DMS153 treated with DMSO at 0.1 percent for 48 hours (cell line): Measurements from ENCODE around the gene DDX41.
"Not testable (repeated sequence)": the region's sequence is repeated elsewhere in the genome, so short reads cannot be mapped to it uniquely, and the experiment has no call there.

Experiments used
- DNase-seq: peaks from one replicate; lab custom pipeline; 2025; ENCODE audit not compliant: unreplicated experiment; lab: John Stamatoyannopoulos, UW

The DDX41 gene

GRCh38 chr5:177537389-177538361 lies 20.9 kb upstream of the DDX41 start:
- DNase-seq = no peak

DNA sequence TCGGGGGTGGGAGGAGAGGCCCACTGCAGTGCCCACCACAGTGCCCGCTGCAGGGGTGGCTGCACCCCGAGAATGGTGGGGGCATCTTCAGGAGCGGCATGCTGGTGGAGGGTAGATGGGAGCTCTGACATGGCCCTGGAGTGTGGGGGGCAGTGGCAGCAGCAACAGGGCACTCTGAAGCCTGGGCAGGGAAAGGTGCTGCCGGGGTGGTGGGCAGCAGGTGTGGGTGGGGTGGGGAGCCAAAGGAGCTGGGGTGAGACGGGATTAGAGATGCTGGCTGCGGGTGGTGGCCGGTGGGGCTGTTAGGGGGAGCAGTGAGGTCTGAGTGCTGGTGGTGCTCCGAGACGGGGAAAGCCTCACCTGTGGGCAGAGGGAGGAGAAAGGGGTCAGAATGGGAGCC lies 19.6 kb upstream of the DDX41 start:
- no peak for DNase-seq

DNA sequence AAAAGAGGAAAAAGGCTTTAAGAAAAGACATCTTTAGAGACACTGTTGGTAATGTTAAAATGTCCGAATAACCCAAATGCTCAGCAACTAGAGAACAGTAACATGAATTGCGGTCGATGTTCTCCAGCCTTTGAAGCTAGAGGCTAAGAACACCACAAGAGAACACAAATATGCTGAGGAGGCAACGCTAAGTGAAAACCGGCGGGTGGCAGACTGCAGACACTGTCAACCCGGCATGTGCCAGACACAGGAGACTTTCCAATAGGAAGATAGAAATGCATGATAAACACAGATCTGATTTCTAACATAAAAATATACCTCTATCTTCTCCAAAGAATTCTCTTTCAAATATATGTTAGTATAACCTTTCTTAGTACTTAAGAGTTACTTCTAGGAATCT lies 18.4 kb upstream of the DDX41 start:
- no peak for DNase-seq

- not testable (repeated sequence) for DNase-seq
Measured at GRCh38 chr5:177534433-177534832, 17.7 kb upstream of the DDX41 start.

GRCh38 chr5:177531209-177531940 lies 14.6 kb upstream of the DDX41 start:
- no peak for DNase-seq

DNA sequence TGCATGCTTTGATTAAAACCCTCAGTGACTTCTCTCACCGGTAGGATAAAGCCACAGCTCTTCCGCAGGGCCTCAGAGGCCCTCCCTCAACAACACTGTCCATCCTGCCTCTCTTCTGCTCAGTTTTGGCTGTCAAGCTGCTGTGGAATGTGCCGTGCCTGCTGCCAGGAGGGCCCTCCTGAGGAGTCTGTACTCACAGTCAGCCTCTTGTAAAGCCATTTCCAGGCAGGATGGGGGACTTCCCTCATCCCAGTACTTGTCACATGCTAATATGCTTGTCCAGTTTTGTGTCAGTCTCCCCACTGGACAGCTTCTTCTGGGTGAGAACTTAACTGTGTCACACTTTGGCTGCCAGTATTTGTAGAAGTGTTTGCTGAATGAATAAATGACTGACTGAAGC lies 13.9 kb upstream of the DDX41 start:
- DNase-seq = no peak

DNA sequence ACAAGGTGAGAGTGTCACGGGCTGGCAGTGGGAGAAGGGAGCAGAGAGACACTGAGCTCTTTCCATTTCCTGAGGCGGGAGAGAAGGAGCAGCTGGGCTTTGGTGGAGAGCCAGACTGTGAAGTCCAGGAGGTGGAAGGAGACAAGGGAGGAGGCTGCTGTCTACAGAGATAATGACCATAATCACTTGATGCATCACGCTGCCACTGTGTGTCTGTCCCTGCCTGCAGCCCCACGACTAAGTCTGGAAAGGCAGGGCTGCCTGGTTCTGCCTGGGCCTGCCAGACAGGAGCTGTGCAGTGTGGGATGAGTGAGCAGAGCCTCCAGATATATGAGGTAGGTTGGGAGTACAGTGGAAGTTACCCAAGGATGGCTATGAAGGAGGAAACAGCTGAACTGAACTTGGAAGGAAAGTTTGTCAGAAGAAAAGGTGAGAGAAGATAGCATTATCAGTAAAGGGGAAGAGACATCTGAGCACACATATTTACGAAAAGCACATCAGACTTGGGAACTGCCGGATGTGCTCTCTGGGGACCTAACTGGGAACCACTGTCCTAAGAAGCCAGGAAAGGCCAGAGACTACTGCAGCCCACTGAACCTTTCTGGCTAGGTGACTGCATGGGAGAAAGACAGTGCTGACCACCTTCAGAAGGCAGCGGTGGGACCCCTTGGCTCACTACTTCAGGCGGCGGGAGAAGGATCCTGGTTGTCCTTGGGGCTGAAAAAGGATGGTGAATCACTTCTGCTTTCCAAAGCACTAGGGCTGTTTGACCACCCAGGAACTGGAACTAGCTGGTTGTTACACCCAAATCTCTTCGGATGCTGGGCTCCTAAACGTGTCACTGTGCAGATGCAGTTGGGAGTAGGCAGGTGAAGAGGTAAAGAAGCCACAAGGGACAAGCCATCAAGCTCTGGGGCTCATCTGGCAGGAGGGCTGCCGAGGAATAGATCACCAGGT lies 12.8 kb upstream of the DDX41 start:
- no peak for DNase-seq

DNA sequence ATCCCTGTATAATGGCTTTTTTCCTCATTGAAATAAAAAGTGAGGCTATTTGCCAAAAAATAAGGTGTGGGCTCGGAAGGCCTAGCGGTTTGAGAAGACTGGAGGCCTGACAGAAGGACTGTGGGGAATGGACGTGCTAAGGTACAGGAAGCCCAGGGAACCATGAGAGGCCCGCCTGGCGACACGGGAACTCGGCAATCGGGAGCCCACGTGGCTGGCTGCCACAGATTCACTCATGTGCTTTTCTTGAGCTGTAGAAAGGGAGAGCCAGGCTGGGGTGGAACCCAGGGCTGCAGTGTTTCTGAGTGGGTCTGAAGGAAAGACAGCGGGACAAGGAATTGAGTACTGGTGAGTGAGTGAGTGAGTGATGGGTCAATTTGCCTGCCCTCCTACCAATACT lies 11.9 kb upstream of the DDX41 start:
- DNase-seq = no peak

- no peak for DNase-seq
Measured at GRCh38 chr5:177527595-177527994, 10.8 kb upstream of the DDX41 start.

- no peak for DNase-seq
Measured at GRCh38 chr5:177526791-177527190, 10.0 kb upstream of the DDX41 start.

- no peak for DNase-seq
Measured at GRCh38 chr5:177526191-177526590, 9.4 kb upstream of the DDX41 start.

GRCh38 chr5:177524941-177525655 lies 8.3 kb upstream of the DDX41 start:
- DNase-seq = no peak

- DNase-seq = no peak
Measured at GRCh38 chr5:177524539-177524900, 7.8 kb upstream of the DDX41 start.

DNA sequence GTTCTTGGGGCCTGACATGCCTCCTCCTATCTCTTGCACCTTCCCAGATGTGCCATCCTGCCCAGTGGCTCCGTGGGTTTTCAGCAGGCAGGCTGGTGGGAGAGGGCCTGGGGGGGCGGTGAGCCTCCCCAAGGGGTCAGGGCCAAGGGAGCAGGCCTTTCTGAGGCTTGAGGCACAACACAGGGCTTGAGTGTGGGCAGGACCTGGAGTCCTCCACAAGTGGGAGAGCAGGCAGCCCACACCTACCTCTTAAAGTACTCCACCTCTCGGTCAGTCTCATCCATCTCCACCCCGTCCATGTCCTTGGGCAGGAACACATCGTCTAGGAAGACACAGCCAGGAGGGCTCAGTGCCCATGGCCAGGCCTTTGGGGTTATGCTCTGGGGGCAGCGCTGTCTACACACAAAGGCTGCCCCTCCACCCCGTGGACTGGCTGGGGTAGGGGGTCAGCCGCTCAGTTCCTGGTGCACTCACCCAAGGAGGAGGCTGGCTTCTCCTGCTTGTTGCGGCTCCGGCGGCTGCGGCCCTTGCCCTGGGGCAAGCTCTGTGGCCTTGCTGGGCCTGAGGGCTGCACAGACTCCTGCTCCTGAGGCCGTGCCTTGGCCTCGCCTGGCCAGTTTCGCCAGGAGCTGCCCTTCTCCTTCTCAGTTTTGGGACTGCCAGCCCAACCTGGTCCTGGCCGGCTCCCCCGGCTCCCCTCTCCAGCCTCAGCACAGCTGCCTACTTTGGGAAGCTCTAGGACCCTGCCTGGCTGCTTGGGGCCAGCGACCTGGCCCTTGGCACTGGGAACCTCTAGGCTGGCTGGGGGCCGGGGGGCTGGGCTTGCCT lies 7.2 kb upstream of the DDX41 start:
- no peak for DNase-seq

DNA sequence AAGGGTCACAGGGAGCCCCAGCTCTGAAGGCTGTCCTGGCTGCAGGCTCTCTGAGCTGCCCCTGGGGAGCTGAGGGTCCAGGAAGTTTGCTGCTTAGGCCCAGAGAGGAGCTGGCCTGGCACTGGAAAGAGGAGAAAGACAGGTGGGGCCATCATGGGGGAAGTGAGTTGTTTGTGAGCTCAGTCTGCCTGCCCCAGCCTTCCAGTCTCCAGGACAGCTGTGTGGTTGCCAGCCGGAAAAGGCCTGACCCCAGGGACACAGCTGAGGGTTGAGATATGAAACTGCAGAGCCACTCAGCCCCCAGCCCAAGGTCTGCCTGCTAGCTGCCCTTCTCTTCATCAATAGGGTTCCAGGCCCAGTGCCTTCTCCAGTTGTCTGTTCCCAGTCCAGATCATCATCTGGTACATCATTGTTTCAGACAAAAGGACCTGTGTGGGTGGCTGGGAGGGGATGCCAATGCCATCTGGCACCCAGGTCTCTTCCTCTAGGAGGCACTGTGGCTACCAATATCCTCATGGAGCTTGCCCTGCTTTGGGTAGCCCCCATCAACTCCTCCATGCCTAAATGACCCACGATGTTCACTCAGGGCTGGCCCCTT lies 4.3 kb upstream of the DDX41 start:
- DNase-seq = no peak

GRCh38 chr5:177520271-177520670 lies 3.5 kb upstream of the DDX41 start:
- no peak for DNase-seq

GRCh38 chr5:177519463-177520235 lies 2.9 kb upstream of the DDX41 start:
- DNase-seq = no peak

- DNase-seq = no peak
Measured at GRCh38 chr5:177515580-177515979, 1.2 kb downstream of the DDX41 start.
